SU-DHL-6 (cell line): ENCODE data around the gene PEX6.

Experiments
- CTCF ChIP-seq: fragments of 200-600 bp; sonication (generic); IDR thresholded peaks from one replicate; pipeline ENCODE4 v1.5.1; 2017; ENCODE audit warnings: antibody characterized with exemption, mild to moderate bottlenecking, low read length, moderate library complexity; ENCODE audit not compliant: insufficient read depth, poor library complexity, severe bottlenecking
- EZH2phosphoT487 ChIP-seq: fragments of 200-600 bp; sonication (generic), shearing (Covaris generic); conservative IDR thresholded peaks from 2 replicates; pipeline ENCODE4 v1.6.1; 2018; ENCODE audit warnings: mild to moderate bottlenecking, antibody characterized with exemption, low read length, moderate library complexity, mixed read lengths

DNA sequence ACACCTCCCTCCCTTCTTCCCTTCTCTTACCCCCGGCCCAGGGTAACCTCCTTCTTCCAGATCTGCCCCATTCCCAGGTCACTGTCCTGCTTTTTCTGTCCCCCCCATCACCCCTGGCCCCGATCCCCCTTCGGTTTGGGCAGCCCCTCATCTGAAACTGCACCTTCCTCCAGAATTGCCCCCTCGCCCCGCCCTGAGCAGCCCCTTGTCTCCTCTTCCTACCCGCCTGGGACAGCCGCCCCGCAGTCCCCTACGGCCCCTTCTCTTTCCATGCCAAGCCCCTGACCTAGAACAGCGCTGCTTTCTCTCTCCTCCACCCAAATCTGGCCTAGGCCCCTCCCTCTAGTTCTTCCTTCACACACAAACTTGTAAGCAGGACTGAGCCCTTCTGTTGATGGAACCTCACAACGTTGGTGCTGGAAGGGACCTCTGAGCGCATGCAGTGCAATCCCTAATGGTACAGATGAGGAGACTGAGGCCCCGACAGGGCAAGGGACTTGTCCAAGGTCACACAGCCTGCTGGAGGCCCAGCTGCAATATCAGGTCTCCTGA, 6.0 kb upstream of the PEX6 start:
- no peak for TF ChIP-seq CTCF
- TF ChIP-seq EZH2phosphoT487 = no peak
